ENCODE data around the gene DMXL1.

DMXL1 gene

GRCh38 chr5:119028575-119028974, 42.3 kb upstream of the DMXL1 start:
- H3K36me3 ChIP-seq (ENCODE audit: control insufficient read depth in 2 of 2, insufficient read depth in 1 of 2, low read length in 2 of 2) = no peaks in the 10 kb centered on the region
- TF ChIP-seq ZNF830 (tag by site-specific recombination; IDR thresholded peaks at IDR 0.05; ENCODE audit: low read depth) = no peak
- no peak for TF ChIP-seq ZNF707 (tag by site-specific recombination; IDR thresholded peaks at IDR 0.05)
- no peak for TF ChIP-seq EGR2 (tag by site-specific recombination; IDR thresholded peaks at IDR 0.05; ENCODE audit: low read depth)
- no peak for TF ChIP-seq SCRT2 (tag by site-specific recombination; IDR thresholded peaks at IDR 0.05)
- no peak for TF ChIP-seq AEBP2 (tag by site-specific recombination; IDR thresholded peaks at IDR 0.05; ENCODE audit: borderline replicate concordance)
- TF ChIP-seq ZSCAN5A (tag by site-specific recombination; IDR thresholded peaks at IDR 0.05) = no peak
- no peak for TF ChIP-seq TSHZ1 (tag by site-specific recombination; IDR thresholded peaks at IDR 0.05; ENCODE audit: borderline replicate concordance)
- no peak for TF ChIP-seq TRIM28 (IDR thresholded peaks at IDR 0.05; ENCODE audit: borderline replicate concordance, low read length)
- TF ChIP-seq ZNF610 (tag by site-specific recombination; IDR thresholded peaks at IDR 0.05; ENCODE audit: borderline replicate concordance) = no peak
- TF ChIP-seq PRDM1 (tag by site-specific recombination; IDR thresholded peaks at IDR 0.05) = no peak
- no peak for TF ChIP-seq ZNF133 (tag by site-specific recombination; IDR thresholded peaks at IDR 0.05)
- TF ChIP-seq ZNF280D (tag by site-specific recombination; IDR thresholded peaks at IDR 0.05) = no peak
- no peak for TF ChIP-seq ZNF513 (tag by site-specific recombination; IDR thresholded peaks at IDR 0.05)
- no peak for TF ChIP-seq PRDM6 (tag by site-specific recombination; IDR thresholded peaks at IDR 0.05)
- no peak for TF ChIP-seq ZNF423 (tag by site-specific recombination; IDR thresholded peaks at IDR 0.05)
- no peak for TF ChIP-seq ZNF501 (tag by site-specific recombination; IDR thresholded peaks at IDR 0.05)
- ChIA-PET CTCF (interaction anchor here (0.7 to 2.1 kb wide), 4 partner anchors 228 to 390 kb away, joined by 3 to 5 read pairs (median 4); no protein-coding TSS in a partner anchor), POLR2A (no interaction called here)
- no peaks in the 10 kb centered on the region for H3K4me1 ChIP-seq (ENCODE audit: control insufficient read depth, insufficient read depth, low read length)
- H3K9me3 ChIP-seq (ENCODE audit: control insufficient read depth, insufficient read depth, low read depth, low read length) = no peaks in the 10 kb centered on the region
- no peak overlapping the region for H3K27ac ChIP-seq (ENCODE audit: extremely low read depth, low read depth, low read length)
- no peak overlapping the region for H3K4me3 ChIP-seq (ENCODE audit: low read depth, low read length)

All from HEK293 (cell line).